Measurements from ENCODE around the gene TDRD7.

The TDRD7 gene

GRCh38 chr9:97366889-97367288 lies 45.0 kb upstream of the TDRD7 start:
- TF ChIP-seq, protein P1, sequence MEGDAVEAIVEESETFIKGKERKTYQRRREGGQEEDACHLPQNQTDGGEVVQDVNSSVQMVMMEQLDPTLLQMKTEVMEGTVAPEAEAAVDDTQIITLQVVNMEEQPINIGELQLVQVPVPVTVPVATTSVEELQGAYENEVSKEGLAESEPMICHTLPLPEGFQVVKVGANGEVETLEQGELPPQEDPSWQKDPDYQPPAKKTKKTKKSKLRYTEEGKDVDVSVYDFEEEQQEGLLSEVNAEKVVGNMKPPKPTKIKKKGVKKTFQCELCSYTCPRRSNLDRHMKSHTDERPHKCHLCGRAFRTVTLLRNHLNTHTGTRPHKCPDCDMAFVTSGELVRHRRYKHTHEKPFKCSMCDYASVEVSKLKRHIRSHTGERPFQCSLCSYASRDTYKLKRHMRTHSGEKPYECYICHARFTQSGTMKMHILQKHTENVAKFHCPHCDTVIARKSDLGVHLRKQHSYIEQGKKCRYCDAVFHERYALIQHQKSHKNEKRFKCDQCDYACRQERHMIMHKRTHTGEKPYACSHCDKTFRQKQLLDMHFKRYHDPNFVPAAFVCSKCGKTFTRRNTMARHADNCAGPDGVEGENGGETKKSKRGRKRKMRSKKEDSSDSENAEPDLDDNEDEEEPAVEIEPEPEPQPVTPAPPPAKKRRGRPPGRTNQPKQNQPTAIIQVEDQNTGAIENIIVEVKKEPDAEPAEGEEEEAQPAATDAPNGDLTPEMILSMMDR (conservative IDR thresholded peaks at IDR 0.05), result no peak
- no peak overlapping the region for H3K27ac ChIP-seq

GRCh38 chr9:97367729-97368128 lies 44.2 kb upstream of the TDRD7 start:
- H3K27ac ChIP-seq, result no peak overlapping the region
- TF ChIP-seq, protein P1 (conservative IDR thresholded peaks at IDR 0.05), result no peak

DNA sequence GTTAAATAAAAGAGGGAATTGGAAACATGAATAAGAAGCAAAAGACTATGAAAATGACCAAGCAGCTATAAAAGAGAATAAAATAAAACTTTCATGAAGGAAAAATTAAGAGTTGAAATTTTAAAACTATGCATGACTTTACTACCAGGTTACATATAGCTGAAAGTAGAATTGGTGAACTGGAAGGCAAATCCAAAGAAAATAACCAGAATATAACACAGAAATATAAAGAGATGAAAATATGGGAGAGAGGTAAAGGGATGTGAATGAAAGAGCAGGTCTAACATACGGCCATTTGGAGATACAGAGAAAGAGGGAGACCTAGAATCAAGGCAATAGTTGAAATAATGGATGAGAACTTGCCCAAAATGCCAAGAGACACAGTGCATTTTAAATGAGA lies 42.9 kb upstream of the TDRD7 start:
- no peak overlapping the region for H3K27ac ChIP-seq
- TF ChIP-seq, protein P1 (conservative IDR thresholded peaks at IDR 0.05), result no peak

DNA sequence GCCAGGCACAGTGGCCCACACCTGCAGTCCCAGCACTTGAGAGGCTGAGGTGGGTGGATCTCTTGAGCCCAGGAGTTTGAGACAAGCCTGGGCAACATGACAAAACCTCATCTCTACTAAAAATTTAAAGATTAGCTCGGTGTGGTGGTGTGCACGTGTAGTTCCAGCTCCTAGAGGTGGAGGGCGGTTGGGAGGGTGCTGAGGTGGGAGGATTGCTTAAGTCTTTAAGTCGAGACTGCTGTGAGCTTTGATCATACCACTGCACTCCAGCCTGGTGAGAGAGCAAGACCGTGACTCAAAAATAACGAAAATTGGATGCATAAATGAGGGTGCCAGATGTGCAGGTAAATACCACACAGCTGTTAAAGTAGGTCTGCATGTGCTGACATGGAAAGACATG lies 39.3 kb upstream of the TDRD7 start:
- H3K27ac ChIP-seq, result peak overlapping the region; percentile 38; the same call in 1 of the 2 replicates
- TF ChIP-seq, protein P1 (conservative IDR thresholded peaks at IDR 0.05), result no peak

GRCh38 chr9:97373331-97373730 lies 38.6 kb upstream of the TDRD7 start:
- TF ChIP-seq, protein P1 (conservative IDR thresholded peaks at IDR 0.05), result no peak
- peak overlapping the region; percentile 38 for H3K27ac ChIP-seq

DNA sequence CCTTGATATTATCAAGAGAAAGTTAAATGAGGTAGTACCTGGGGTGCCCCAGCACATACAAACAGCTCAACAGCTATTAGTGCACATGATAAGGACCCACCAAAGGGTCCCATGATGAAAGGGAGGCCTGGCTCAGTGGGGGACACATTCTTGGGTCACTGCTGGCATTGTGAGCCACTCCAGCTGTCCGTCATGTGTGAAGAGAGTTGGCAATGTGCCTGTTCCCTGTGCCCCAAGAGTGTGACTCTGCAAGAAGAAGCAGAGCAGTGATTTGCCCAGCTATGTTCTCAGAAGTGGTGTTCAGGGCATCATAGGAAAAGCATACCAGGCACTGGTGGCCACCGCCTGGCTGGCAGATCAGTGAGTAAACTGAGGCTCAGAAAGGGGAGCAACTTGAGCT lies 37.1 kb upstream of the TDRD7 start:
- TF ChIP-seq, protein P1 (conservative IDR thresholded peaks at IDR 0.05), result no peak
- no peak overlapping the region for H3K27ac ChIP-seq

- H3K27ac ChIP-seq, result no peak overlapping the region
- TF ChIP-seq, protein P1 (conservative IDR thresholded peaks at IDR 0.05), result no peak
Measured at GRCh38 chr9:97376902-97377301, 35.0 kb upstream of the TDRD7 start.
